K562 (cell line): ENCODE data around the gene RAD52. TPM values are rescaled to one million over a fixed set of nuclear protein-coding genes. Genes with fewer than 3 reads are reported as not detected.

ENCODE experiments used
- ATAC-seq: fragments of 200-7000 bp; cut with Tn5 transposase; 3 replicates; pipeline ENCODE4 v1.9.1; 2020; ENCODE audit warnings: moderate library complexity
- BruUV-seq: library from RNA; stranded (reverse); fragments of 400-500 nt; replicated peaks from 2 replicates; lab custom pipeline; 2021; lab: Mats Ljungman, UMichigan
- CTCF ChIA-PET: fragments of 300-600 bp; formaldehyde crosslinking; extraction: SDS; loops from one replicate; lab custom pipeline; 2021; ENCODE audit warnings: low intra/inter-chr PET ratio; lab: Yijun Ruan, JAX
- POLR2A ChIA-PET: fragments of 300-600, 350-650 bp; sonication (Branson Sonifier 250); formaldehyde crosslinking; extraction: SDS; loops from one replicate; lab custom pipeline; 2021; ENCODE audit warnings: antibody characterized with exemption, inconsistent platforms; lab: Yijun Ruan, JAX
- DNase-seq, 4 experiments: peaks; one replicate each; pipeline versions ENCODE4 v3.0.0 to v3.0.0-alpha.2; 2011 to 2018; ENCODE audit warnings: low spot score in 3 of 4, mixed read lengths in 3 of 4; ENCODE audit errors: extremely low read depth in 1 of 4
- FAIRE-seq: peaks from 2 replicates; lab custom pipeline; 2011; peaks lifted over from hg19 to GRCh38; lab: Jason Lieb, UNC
- H2AFZ ChIP-seq: 2 replicates; pipeline ENCODE4 v1.6.0; 2011; ENCODE audit warnings: low read depth, low read length, control low read depth, inconsistent platforms
- H3K27ac ChIP-seq: fragments of 200-600 bp; 3 replicates; pipeline ENCODE4 v1.8.0; 2011; ENCODE audit warnings: low read depth, mild to moderate bottlenecking, control low read depth, inconsistent platforms, low read length, moderate library complexity, mixed read lengths; ENCODE audit errors: extremely low read depth
- H3K27me3 ChIP-seq, 2 experiments: fragments of 300-600 bp in 1 of 2; 2 replicates in 1 of 2; 3 replicates in 1 of 2; pipeline versions ENCODE4 v1.6.0 to v1.8.0; 2011; ENCODE audit warnings: inconsistent platforms in 2 of 2, low read length in 2 of 2, mild to moderate bottlenecking in 1 of 2, mixed read lengths in 1 of 2, moderate library complexity in 1 of 2; ENCODE audit not compliant: control insufficient read depth in 2 of 2, insufficient read depth in 2 of 2
- H3K36me3 ChIP-seq: fragments of 300-600 bp; 3 replicates; pipeline ENCODE4 v1.8.0; 2011; ENCODE audit warnings: mild to moderate bottlenecking, low read length, inconsistent platforms; ENCODE audit not compliant: control insufficient read depth, insufficient read depth
- H3K4me1 ChIP-seq, 2 experiments: fragments of 200-600 bp in 1 of 2; replicated peaks in 1 of 2; 2 replicates in 1 of 2; 3 replicates in 1 of 2; pipeline versions ENCODE4 v1.5.1 to v1.8.0; 2011; ENCODE audit warnings: inconsistent platforms in 2 of 2, low read length in 2 of 2, mild to moderate bottlenecking in 1 of 2, mixed read lengths in 1 of 2, moderate library complexity in 1 of 2; ENCODE audit not compliant: control insufficient read depth in 2 of 2, insufficient read depth in 2 of 2
- H3K4me2 ChIP-seq: 2 replicates; pipeline ENCODE4 v1.6.1; 2011; ENCODE audit warnings: low read length, control low read depth, inconsistent platforms, mixed read lengths; ENCODE audit not compliant: insufficient read depth
- H3K4me3 ChIP-seq: fragments of 200-600 bp; sonication (generic), shearing (Covaris generic); 2 replicates; pipeline ENCODE4 v1.5.1; 2016; ENCODE audit warnings: control low read depth, inconsistent platforms
- H3K79me2 ChIP-seq: fragments of 200-600 bp; 3 replicates; pipeline ENCODE4 v1.8.0; 2011; ENCODE audit warnings: low read length, inconsistent platforms; ENCODE audit not compliant: control insufficient read depth, insufficient read depth
- H3K9ac ChIP-seq, 2 experiments: 2 replicates each; pipeline versions ENCODE4 v1.6.0 to v1.6.1; 2011; ENCODE audit warnings: low read depth in 2 of 2, low read length in 2 of 2, control low read depth in 1 of 2, inconsistent platforms in 1 of 2, mild to moderate bottlenecking in 1 of 2, mixed read lengths in 1 of 2; ENCODE audit not compliant: insufficient read depth in 1 of 2
- H3K9me1 ChIP-seq: one replicate; pipeline ENCODE4 v1.6.0; 2011; ENCODE audit warnings: inconsistent platforms, mild to moderate bottlenecking, low read length, moderate library complexity; ENCODE audit not compliant: control insufficient read depth, insufficient read depth
- H3K9me3 ChIP-seq: replicated peaks from 2 replicates; pipeline ENCODE4 v1.5.1; 2011; ENCODE audit warnings: low read depth, low read length, inconsistent platforms; ENCODE audit not compliant: control insufficient read depth, insufficient read depth
- H4K20me1 ChIP-seq: replicated peaks from 2 replicates; pipeline ENCODE4 v1.6.1; 2011; ENCODE audit warnings: low read length, inconsistent platforms, mixed read lengths; ENCODE audit not compliant: control insufficient read depth, insufficient read depth
- CHD2 ChIP-seq: IDR thresholded peaks from 2 replicates; pipeline ENCODE4 v1.6.1; 2011; ENCODE audit warnings: low read depth, low read length
- CXXC5 ChIP-seq: fragments of 250-450 bp; sonication (Bioruptor Pico); IDR thresholded peaks from 2 replicates; pipeline ENCODE4 v1.8.0; 2022; ENCODE audit warnings: inconsistent platforms, mild to moderate bottlenecking, moderate library complexity
- GATAD2A ChIP-seq: fragments of 450-650 bp; IDR thresholded peaks from 2 replicates; pipeline ENCODE4 v1.6.1; 2017
- KDM1A ChIP-seq, 2 experiments: fragments of 450-650 bp; IDR thresholded peaks; 2 replicates each; pipeline ENCODE4 v1.6.1; 2016; ENCODE audit warnings: mild to moderate bottlenecking in 2 of 2
- NCOA6 ChIP-seq: fragments of 450-650 bp; IDR thresholded peaks from 2 replicates; pipeline ENCODE4 v1.6.1; 2017; ENCODE audit warnings: mild to moderate bottlenecking
- NR4A1 ChIP-seq, 2 experiments: fragments of 250-450 bp in 1 of 2; fragments of 450-650 bp in 1 of 2; sonication (Bioruptor Pico) in 1 of 2; IDR thresholded peaks; 2 replicates each; pipeline versions ENCODE4 v1.4.0 to v1.6.1; 2016 to 2020; ENCODE audit warnings: mild to moderate bottlenecking in 2 of 2, missing compliant biosample characterization in 1 of 2, missing genetic modification characterization in 1 of 2, moderate library complexity in 1 of 2
- POLR2A ChIP-seq: fragments of 450-650 bp; conservative IDR thresholded peaks from 2 replicates; pipeline ENCODE4 v1.6.1; 2016
- RFX7 ChIP-seq: fragments of 250-450 bp; sonication (Bioruptor Pico); IDR thresholded peaks from 2 replicates; pipeline ENCODE4 v1.5.1; 2021; ENCODE audit warnings: mild to moderate bottlenecking
- SRF ChIP-seq, 2 experiments: fragments of 250-450, 450-650 bp in 1 of 2; sonication (Bioruptor Pico) in 1 of 2; sonication (generic) in 1 of 2; formaldehyde crosslinking; IDR thresholded peaks; 2 replicates each; pipeline versions ENCODE4 v1.5.0 to v1.5.1; 2020 to 2022; ENCODE audit warnings: mild to moderate bottlenecking in 1 of 2, missing genetic modification reagents in 1 of 2
- ZNF121 ChIP-seq: sonication (generic); formaldehyde crosslinking; conservative IDR thresholded peaks from 2 replicates; pipeline ENCODE4 v1.8.0; 2022; ENCODE audit warnings: missing genetic modification reagents
- WGBS: fragments of 100-300 bp; shearing (Covaris generic); methylation state at CpG from one replicate; pipeline ENCODE4 v1.1.6; 2016; ENCODE audit warnings: low coverage, mixed read lengths; ENCODE audit not compliant: insufficient coverage; ENCODE audit errors: missing lambda C conversion rate; 5-methylcytosine and 5-hydroxymethylcytosine counted together
- in situ Hi-C: fragments of 300-500 bp; cut with MboI; formaldehyde crosslinking; loops from 4 replicates; pipeline ENCODE4 v1.15.0; 2018; ENCODE audit warnings: inconsistent platforms, mixed read lengths
- intact Hi-C: fragments of 100-400 bp; cut with micrococcal nuclease; formaldehyde crosslinking; loops from 2 replicates; pipeline ENCODE4 v1.14.2; 2022
- polyA plus RNA-seq, 8 experiments: library from polyadenylated mRNA; depleted of rRNA in 4 of 8; stranded (reverse) in 5 of 8; unstranded in 3 of 8; fragments of >200 nt; fragmentation: Nextera tagmentation in 2 of 8; fragmentation: Illumina TruSeq in 1 of 8; extraction: Ambion mirVana in 2 of 8; extraction: Trizol in 1 of 8; gene quantifications; 2 replicates each; pipeline versions ENCODE4 v1.2.1 to v1.2.3, GENCODE V29; 2011 to 2014; ENCODE audit warnings: inconsistent platforms in 1 of 8, missing spikeins in 1 of 8
- total RNA-seq, 7 experiments: library from RNA; depleted of rRNA in 6 of 7; stranded (reverse); fragments of >200 nt in 6 of 7; fragmentation: Illumina TruSeq in 2 of 7; extraction: Trizol in 2 of 7; gene quantifications; 2 replicates each; pipeline versions ENCODE4 v1.2.1 to v1.2.3, GENCODE V29; 2011 to 2021; ENCODE audit warnings: low replicate concordance in 1 of 7
- TF ChIP-seq, protein P1 (sequence below): fragments of 250-450 bp; sonication (Bioruptor Pico); IDR thresholded peaks from 2 replicates; pipeline ENCODE4 v1.5.0; 2021
- TF ChIP-seq, protein P2 (sequence below): fragments of 450-650 bp; IDR thresholded peaks from 2 replicates; pipeline ENCODE4 v1.6.1; 2018; ENCODE audit not compliant: partially characterized antibody

RAD52 gene
- total and polyA plus RNA-seq, 9 of the 15 experiments (the other 6 are each of a cell fraction or from before 2014, with no cell fraction given), result 1.3 to 15.9 (median 9.3) TPM

DNA sequence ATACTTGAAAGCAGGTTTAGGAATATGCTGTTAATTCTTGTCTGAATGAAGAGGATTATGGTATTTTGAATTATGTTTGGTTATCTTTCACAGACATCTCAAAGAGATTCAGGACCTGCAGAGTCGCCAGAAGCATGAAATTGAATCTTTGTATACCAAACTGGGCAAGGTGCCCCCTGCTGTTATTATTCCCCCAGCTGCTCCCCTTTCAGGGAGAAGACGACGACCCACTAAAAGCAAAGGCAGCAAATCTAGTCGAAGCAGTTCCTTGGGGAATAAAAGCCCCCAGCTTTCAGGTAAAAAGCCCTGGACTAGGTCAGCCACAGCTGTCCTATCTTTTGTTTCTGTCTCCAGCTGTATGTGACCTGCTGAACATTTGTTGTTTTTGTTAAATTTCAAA lies 52.1 kb downstream of the RAD52 start:
- POLR2A ChIA-PET, result interaction anchor here (1.1 kb wide), 1 partner anchor 24 kb away, joined by 3 read pairs; no protein-coding TSS in a partner anchor
- H3K36me3 ChIP-seq, result peaks cover 73% of the 10 kb centered on the region
- no peak overlapping the region for H3K9ac ChIP-seq
- H3K9me1 ChIP-seq, result no peaks in the 10 kb centered on the region
- no peak overlapping the region for H2AFZ ChIP-seq
- no TSS peak for BruUV-seq
- no peak overlapping the region for H3K27ac ChIP-seq
- no peak for TF ChIP-seq CHD2
- no peak for TF ChIP-seq POLR2A
- no peak for TF ChIP-seq ZNF121 (CRISPR knock-in tag)
- TF ChIP-seq NCOA6, result no peak
- TF ChIP-seq, protein P1, sequence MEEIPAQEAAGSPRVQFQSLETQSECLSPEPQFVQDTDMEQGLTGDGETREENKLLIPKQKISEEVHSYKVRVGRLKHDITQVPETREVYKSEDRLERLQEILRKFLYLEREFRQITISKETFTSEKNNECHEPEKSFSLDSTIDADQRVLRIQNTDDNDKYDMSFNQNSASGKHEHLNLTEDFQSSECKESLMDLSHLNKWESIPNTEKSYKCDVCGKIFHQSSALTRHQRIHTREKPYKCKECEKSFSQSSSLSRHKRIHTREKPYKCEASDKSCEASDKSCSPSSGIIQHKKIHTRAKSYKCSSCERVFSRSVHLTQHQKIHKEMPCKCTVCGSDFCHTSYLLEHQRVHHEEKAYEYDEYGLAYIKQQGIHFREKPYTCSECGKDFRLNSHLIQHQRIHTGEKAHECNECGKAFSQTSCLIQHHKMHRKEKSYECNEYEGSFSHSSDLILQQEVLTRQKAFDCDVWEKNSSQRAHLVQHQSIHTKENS (CRISPR knock-in tag), result no peak
- DNase-seq, result no peak
- H3K79me2 ChIP-seq, result no peaks in the 10 kb centered on the region
- H4K20me1 ChIP-seq, result no peaks in the 10 kb centered on the region
- intact Hi-C loops, result no loop called here
- no peaks in the 10 kb centered on the region for H3K27me3 ChIP-seq
- no peak overlapping the region for H3K4me3 ChIP-seq
- WGBS, result 78% methylated on average over 1 of the region's 4 CpGs
- H3K4me1 ChIP-seq, result no peaks in the 10 kb centered on the region; a peak in 1 of 5 replicates
- no peak overlapping the region for H3K4me2 ChIP-seq
- FAIRE-seq, result no peak
- in situ Hi-C loops, result no loop called here
- no peak for ATAC-seq
- H3K9me3 ChIP-seq, result no peaks in the 10 kb centered on the region
- CTCF ChIA-PET, result no interaction called here

DNA sequence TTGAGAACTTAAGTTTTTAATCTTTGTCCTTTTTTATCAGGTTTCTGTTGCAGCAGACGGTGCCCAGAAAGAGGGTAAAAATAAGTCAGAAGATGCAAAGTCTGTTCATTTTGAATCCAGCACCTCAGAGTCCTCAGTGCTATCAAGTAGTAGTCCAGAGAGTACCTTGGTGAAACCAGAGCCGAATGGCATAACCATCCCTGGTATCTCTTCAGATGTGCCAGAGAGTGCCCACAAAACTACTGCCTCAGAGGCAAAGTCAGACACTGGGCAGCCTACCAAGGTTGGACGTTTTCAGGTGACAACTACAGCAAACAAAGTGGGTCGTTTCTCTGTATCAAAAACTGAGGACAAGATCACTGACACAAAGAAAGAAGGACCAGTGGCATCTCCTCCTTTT lies 53.5 kb downstream of the RAD52 start:
- intact Hi-C loops, result no loop called here
- no peak for TF ChIP-seq KDM1A (IDR thresholded peaks at IDR 0.05)
- TF ChIP-seq, protein P2, sequence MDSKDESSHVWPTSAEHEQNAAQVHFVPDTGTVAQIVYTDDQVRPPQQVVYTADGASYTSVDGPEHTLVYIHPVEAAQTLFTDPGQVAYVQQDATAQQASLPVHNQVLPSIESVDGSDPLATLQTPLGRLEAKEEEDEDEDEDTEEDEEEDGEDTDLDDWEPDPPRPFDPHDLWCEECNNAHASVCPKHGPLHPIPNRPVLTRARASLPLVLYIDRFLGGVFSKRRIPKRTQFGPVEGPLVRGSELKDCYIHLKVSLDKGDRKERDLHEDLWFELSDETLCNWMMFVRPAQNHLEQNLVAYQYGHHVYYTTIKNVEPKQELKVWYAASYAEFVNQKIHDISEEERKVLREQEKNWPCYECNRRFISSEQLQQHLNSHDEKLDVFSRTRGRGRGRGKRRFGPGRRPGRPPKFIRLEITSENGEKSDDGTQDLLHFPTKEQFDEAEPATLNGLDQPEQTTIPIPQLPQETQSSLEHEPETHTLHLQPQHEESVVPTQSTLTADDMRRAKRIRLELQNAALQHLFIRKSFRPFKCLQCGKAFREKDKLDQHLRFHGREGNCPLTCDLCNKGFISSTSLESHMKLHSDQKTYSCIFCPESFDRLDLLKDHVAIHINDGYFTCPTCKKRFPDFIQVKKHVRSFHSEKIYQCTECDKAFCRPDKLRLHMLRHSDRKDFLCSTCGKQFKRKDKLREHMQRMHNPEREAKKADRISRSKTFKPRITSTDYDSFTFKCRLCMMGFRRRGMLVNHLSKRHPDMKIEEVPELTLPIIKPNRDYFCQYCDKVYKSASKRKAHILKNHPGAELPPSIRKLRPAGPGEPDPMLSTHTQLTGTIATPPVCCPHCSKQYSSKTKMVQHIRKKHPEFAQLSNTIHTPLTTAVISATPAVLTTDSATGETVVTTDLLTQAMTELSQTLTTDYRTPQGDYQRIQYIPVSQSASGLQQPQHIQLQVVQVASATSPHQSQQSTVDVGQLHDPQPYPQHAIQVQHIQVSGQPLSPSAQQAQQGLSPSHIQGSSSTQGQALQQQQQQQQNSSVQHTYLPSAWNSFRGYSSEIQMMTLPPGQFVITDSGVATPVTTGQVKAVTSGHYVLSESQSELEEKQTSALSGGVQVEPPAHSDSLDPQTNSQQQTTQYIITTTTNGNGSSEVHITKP, result no peak
- no peak for TF ChIP-seq RFX7 (CRISPR knock-in tag)
- TF ChIP-seq GATAD2A, result no peak
- TF ChIP-seq NR4A1 (CRISPR knock-in tag; IDR thresholded peaks at IDR 0.05), result no peak
- no peak for TF ChIP-seq NR4A1 (tag; IDR thresholded peaks at IDR 0.05)
- no peak for TF ChIP-seq CXXC5 (CRISPR knock-in tag)
- TF ChIP-seq SRF (CRISPR knock-in tag; IDR thresholded peaks at IDR 0.05), result no peak

More for the DNA sequence above, 53.5 kb downstream of the RAD52 start:
- no peak for DNase-seq
- WGBS, result 63% methylated on average over 4 of the region's 4 CpGs
- H4K20me1 ChIP-seq, result no peaks in the 10 kb centered on the region
- peaks cover 63% of the 10 kb centered on the region for H3K36me3 ChIP-seq
- no TSS peak for BruUV-seq
- H3K9me1 ChIP-seq, result no peaks in the 10 kb centered on the region
- no peak overlapping the region for H3K9ac ChIP-seq
- no peaks in the 10 kb centered on the region for H3K27me3 ChIP-seq
- CTCF ChIA-PET, result no interaction called here
- H3K9me3 ChIP-seq, result no peaks in the 10 kb centered on the region
- no peak for ATAC-seq
- no peaks in the 10 kb centered on the region for H3K4me1 ChIP-seq
- H3K4me3 ChIP-seq, result no peak overlapping the region
- no peaks in the 10 kb centered on the region for H3K79me2 ChIP-seq
- H3K4me2 ChIP-seq, result no peak overlapping the region
- no peak for FAIRE-seq
- no peak overlapping the region for H2AFZ ChIP-seq
- in situ Hi-C loops, result no loop called here
- POLR2A ChIA-PET, result interaction anchor here (0.8 kb wide), 1 partner anchor 270 kb away, joined by 3 read pairs; no protein-coding TSS in a partner anchor
- no peak overlapping the region for H3K27ac ChIP-seq
